Lung (tissue), 12 donors: ENCODE measurements around the gene CHPF2. TPM values are rescaled to one million over a fixed set of nuclear protein-coding genes. Genes with fewer than 3 reads are reported as not detected.

Experiments
- ATAC-seq: fragments of 200-7000 bp; cut with Tn5 transposase; one replicate; pipeline ENCODE4 v1.9.1; 2020; ENCODE audit warnings: moderate number of reproducible peaks; ENCODE audit not compliant: insufficient read depth, low FRiP score
- DNase-seq, 3 donors: peaks; one replicate each; pipeline ENCODE4 v3.0.0-alpha.2; 2013 to 2017
- H3K27ac ChIP-seq, 2 donors: one replicate each; pipeline ENCODE4 v1.5.1; 2013; ENCODE audit warnings: mild to moderate bottlenecking in 2 of 2, moderate library complexity in 2 of 2, control low read depth in 1 of 2, inconsistent platforms in 1 of 2, low read depth in 1 of 2, low read length in 1 of 2
- H3K27me3 ChIP-seq, 3 donors: one replicate each; pipeline ENCODE4 v1.5.1; 2013; ENCODE audit warnings: low read length in 2 of 3; ENCODE audit not compliant: control insufficient read depth in 3 of 3, insufficient read depth in 3 of 3
- H3K36me3 ChIP-seq, 4 donors: one replicate each; pipeline ENCODE4 v1.5.1; 2013; ENCODE audit warnings: low read length in 4 of 4, mild to moderate bottlenecking in 1 of 4, moderate library complexity in 1 of 4; ENCODE audit not compliant: control insufficient read depth in 4 of 4, insufficient read depth in 4 of 4
- H3K4me1 ChIP-seq, 5 donors: one replicate each; pipeline ENCODE4 v1.5.1; 2013; ENCODE audit warnings: low read length in 5 of 5, mild to moderate bottlenecking in 2 of 5, moderate library complexity in 1 of 5; ENCODE audit not compliant: control insufficient read depth in 5 of 5, insufficient read depth in 5 of 5
- H3K4me3 ChIP-seq: one replicate; pipeline ENCODE4 v1.5.1; 2013; ENCODE audit warnings: mild to moderate bottlenecking, control low read depth, moderate library complexity
- H3K9ac ChIP-seq, 2 donors: one replicate each; pipeline ENCODE4 v1.5.1; 2013; ENCODE audit warnings: low read length in 2 of 2, control low read depth in 1 of 2; ENCODE audit not compliant: insufficient read depth in 1 of 2
- H3K9me3 ChIP-seq, 4 donors: one replicate each; pipeline ENCODE4 v1.5.1; 2013; ENCODE audit warnings: low read length in 3 of 4, mild to moderate bottlenecking in 1 of 4, moderate library complexity in 1 of 4; ENCODE audit not compliant: control insufficient read depth in 4 of 4, insufficient read depth in 3 of 4
- CTCF ChIP-seq: IDR thresholded peaks from 2 replicates; pipeline ENCODE4 v1.5.1; 2012; ENCODE audit warnings: mild to moderate bottlenecking; ENCODE audit errors: control extremely low read depth, extremely low read depth
- WGBS, 2 donors: extraction: QIAGEN DNeasy Blood & Tissue Kit; methylation state at CpG; one replicate each; pipeline ENCODE4 v1.1.7; 2013; 5-methylcytosine and 5-hydroxymethylcytosine counted together
- polyA plus RNA-seq, 2 donors: library from polyadenylated mRNA; stranded (reverse); fragments of 200-250 nt; gene quantifications; one replicate each; pipeline ENCODE4 v1.2.1, GENCODE V29; 2013
- total RNA-seq, 2 donors: library from RNA; depleted of rRNA in 1 of 2; stranded (reverse); fragments of >200 nt in 1 of 2; gene quantifications; one replicate each; pipeline ENCODE4 v1.2.1, GENCODE V29; 2014 to 2021
- donor health status: control.
- donor health status: control.
- donor health status: Bipolar disorder and iron deficiency.
- donor health status: healthy.
- donor health status: DM: yes; HTN: yes; CAD: no.

The CHPF2 gene
- total and polyA plus RNA-seq, 4 donors, result 23.3 to 54.0 (median 35.0) TPM

GRCh38 chr7:151201344-151201743 lies 30.9 kb upstream of the CHPF2 start:
- no peak for ATAC-seq
- 80 to 89% methylated on average over 3 of the region's 3 CpGs for WGBS, 2 donors
- no peaks in the 10 kb centered on the region for H3K36me3 ChIP-seq
- no peak overlapping the region for H3K9ac ChIP-seq
- H3K27me3 ChIP-seq, result peaks cover 0 to 7% (median 0%) of the 10 kb centered on the region in 3 donors
- no peak for DNase-seq
- H3K9me3 ChIP-seq, result no peaks in the 10 kb centered on the region
- H3K4me1 ChIP-seq, result peaks cover 0 to 20% (median 0%) of the 10 kb centered on the region in 5 donors
- no peak overlapping the region for H3K4me3 ChIP-seq
- no peak for TF ChIP-seq CTCF
- H3K27ac ChIP-seq, result no peak overlapping the region

- TF ChIP-seq CTCF, result no peak
- DNase-seq, result no peak
- Histone ChIP-seq H3K9me3 (no peaks in the 10 kb centered on the region), H3K4me1 (peaks cover 0 to 20% (median 0%) of the 10 kb centered on the region in 5 donors), H3K27me3 (peaks cover 0 to 7% (median 0%) of the 10 kb centered on the region in 3 donors), H3K9ac (no peak overlapping the region), H3K36me3 (no peaks in the 10 kb centered on the region), H3K27ac (no peak overlapping the region), H3K4me3 (no peak overlapping the region)
- 84 to 91% methylated on average over 4 of the region's 4 CpGs for WGBS, 2 donors
- ATAC-seq, result no peak
Observed at GRCh38 chr7:151201751-151202150, 30.5 kb upstream of the CHPF2 start.

GRCh38 chr7:151202836-151203235 lies 29.4 kb upstream of the CHPF2 start:
- DNase-seq (no peak), ATAC-seq (no peak)
- H3K4me3 ChIP-seq, result no peak overlapping the region
- no peak overlapping the region for H3K9ac ChIP-seq
- H3K36me3 ChIP-seq, result no peaks in the 10 kb centered on the region
- peaks cover 0 to 20% (median 3%) of the 10 kb centered on the region in 5 donors for H3K4me1 ChIP-seq
- H3K27me3 ChIP-seq, result peaks cover 0 to 7% (median 0%) of the 10 kb centered on the region in 3 donors
- H3K27ac ChIP-seq, result no peak overlapping the region
- TF ChIP-seq CTCF, result no peak
- WGBS, 2 donors, result 95 to 96% methylated on average over 9 of the region's 9 CpGs
- no peaks in the 10 kb centered on the region for H3K9me3 ChIP-seq
